Panc1 (cell line): ENCODE results near the gene TRPC4AP.

ENCODE experiments used
- CTCF ChIP-seq: fragments of 450-650 bp; IDR thresholded peaks from 2 replicates; pipeline ENCODE4 v1.5.1; 2017; ENCODE audit warnings: mild to moderate bottlenecking
- POLR2AphosphoS5 ChIP-seq: IDR thresholded peaks from 2 replicates; pipeline ENCODE4 v1.6.1; 2012; ENCODE audit warnings: mild to moderate bottlenecking, low read depth, low read length, moderate library complexity
- SIN3A ChIP-seq: IDR thresholded peaks from 2 replicates; pipeline ENCODE4 v1.6.1; 2012; ENCODE audit warnings: low read depth, mild to moderate bottlenecking, low read length, moderate library complexity, borderline replicate concordance; ENCODE audit not compliant: insufficient read depth

- TF ChIP-seq CTCF = no peak
- no peak for TF ChIP-seq SIN3A
- TF ChIP-seq POLR2AphosphoS5 = no peak
Measured at GRCh38 chr20:35021063-35021462, 71.5 kb downstream of the TRPC4AP start.
